HG02852 (cell line): Measurements from ENCODE around the gene TMEM234.

Experiments used
- ATAC-seq: cut with Tn5 transposase; IDR thresholded peaks from one replicate; pipeline ENCODE4 v1.9.1; 2021; ENCODE audit warnings: mild to moderate bottlenecking, moderate library complexity; ENCODE audit not compliant: unreplicated experiment

Gene TMEM234

DNA sequence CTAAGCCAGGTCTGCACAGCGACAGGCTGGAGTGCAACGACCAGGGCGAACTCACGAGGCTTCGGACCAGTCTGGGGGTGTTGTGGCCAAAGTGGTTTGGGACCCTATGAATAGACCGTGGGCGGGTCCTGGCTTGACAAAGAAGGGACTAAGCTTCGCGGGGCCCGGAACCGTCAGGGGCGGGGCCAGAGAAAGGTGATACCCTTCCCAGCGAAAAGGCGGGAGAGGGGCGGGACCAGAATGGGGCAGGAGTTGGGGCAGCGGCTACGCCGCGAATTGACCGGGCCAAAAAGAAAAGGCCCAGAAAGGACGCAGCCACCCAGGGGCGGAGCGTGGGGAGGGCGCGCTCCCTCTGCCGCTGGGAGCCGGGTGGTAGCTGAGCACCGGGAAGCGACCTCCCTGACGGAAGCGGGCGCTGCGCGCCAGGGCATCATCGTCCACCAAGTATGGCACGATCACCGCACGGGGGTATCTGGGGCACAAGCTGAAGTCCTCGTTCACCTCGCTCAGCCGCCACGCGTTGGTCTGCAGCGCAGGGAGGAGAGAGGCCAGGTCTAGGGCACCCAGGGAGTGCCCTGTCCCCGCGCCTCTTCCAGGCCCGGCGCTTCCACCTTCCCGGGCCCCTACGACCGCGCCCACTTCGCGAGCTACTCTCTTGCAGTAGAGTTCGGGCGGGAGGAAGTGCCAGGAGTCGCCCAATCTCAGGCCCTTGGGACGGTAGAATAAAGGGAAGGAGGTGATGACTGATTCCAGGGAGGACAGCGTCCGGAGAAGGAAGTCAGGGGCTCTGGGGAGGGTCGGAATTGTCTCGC, 18.2 kb upstream of the TMEM234 start:
- no peak for ATAC-seq

- ATAC-seq = no peak
These were observed 17.6 kb upstream of the TMEM234 start for GRCh38 chr1:32239790-32240139.

- no peak for ATAC-seq
These were observed 17.2 kb upstream of the TMEM234 start for GRCh38 chr1:32239337-32239736.

- no peak for ATAC-seq
These were observed 12.6 kb upstream of the TMEM234 start for GRCh38 chr1:32234792-32235191.

DNA sequence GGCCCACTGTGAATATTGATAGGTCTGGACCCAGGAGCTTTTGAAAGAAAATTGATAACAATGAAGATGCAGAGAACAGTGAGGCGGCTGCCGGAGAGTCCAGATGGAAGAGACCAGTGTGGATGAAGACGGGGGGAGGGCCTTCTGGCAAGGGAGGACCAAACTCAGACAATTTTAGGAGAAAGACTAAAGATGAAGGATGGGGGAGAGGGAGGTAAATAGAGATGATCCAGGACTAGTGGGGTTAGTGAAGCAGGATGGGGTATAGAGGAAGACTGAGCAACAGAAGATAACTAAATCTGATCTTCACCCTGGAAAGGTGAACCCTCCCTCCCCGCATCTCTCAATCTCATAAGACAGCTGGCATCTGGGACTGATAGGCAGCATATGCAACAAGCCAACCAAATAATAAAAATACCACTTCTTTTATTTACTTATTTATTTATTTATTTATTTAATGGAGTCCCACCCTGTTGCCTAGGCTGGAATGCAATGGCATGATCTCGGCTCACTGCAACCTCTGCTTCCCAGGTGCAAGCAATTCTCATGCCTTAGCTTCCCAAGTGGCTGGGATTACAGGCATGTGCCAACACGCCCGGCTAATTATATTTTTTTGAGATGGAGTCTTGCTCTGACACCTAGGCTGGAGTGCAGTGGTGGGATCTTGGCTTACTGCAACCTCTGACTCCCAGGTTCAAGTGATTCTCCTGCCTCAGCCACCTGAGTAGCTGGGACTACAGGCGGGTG, 10.6 kb upstream of the TMEM234 start:
- no peak for ATAC-seq

GRCh38 chr1:32231843-32232432, 9.8 kb upstream of the TMEM234 start:
- no peak for ATAC-seq

- no peak for ATAC-seq
These were observed 6.6 kb upstream of the TMEM234 start for GRCh38 chr1:32228771-32229170.

DNA sequence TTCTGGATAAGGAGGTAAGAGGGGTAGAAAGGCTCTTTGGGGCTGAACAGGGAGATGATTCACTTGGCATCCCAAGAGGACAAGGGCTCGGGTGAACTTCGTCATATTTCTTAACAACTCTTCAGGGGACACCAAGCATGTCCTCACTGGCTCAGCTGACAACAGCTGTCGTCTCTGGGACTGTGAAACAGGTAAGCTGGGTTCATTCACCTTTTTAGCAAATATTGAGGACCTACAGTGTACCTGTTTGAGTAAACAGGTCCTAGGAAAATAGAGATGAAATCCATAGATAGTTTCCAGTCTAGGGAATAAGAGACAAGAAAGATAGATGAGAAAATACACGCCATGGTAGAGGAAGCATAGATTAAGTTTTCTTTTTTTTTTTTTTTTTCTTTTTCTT, 2.1 kb upstream of the TMEM234 start:
- ATAC-seq = no peak

GRCh38 chr1:32223683-32224082, 1.5 kb upstream of the TMEM234 start:
- ATAC-seq = no peak

GRCh38 chr1:32221581-32221979, 573 bp downstream of the TMEM234 start:
- no peak for ATAC-seq

GRCh38 chr1:32220746-32221580, 1.2 kb downstream of the TMEM234 start:
- no peak for ATAC-seq

GRCh38 chr1:32219022-32219421, 3.1 kb downstream of the TMEM234 start:
- no peak for ATAC-seq

- ATAC-seq = no peak
These were observed 5.6 kb downstream of the TMEM234 start for GRCh38 chr1:32216566-32216965.

DNA sequence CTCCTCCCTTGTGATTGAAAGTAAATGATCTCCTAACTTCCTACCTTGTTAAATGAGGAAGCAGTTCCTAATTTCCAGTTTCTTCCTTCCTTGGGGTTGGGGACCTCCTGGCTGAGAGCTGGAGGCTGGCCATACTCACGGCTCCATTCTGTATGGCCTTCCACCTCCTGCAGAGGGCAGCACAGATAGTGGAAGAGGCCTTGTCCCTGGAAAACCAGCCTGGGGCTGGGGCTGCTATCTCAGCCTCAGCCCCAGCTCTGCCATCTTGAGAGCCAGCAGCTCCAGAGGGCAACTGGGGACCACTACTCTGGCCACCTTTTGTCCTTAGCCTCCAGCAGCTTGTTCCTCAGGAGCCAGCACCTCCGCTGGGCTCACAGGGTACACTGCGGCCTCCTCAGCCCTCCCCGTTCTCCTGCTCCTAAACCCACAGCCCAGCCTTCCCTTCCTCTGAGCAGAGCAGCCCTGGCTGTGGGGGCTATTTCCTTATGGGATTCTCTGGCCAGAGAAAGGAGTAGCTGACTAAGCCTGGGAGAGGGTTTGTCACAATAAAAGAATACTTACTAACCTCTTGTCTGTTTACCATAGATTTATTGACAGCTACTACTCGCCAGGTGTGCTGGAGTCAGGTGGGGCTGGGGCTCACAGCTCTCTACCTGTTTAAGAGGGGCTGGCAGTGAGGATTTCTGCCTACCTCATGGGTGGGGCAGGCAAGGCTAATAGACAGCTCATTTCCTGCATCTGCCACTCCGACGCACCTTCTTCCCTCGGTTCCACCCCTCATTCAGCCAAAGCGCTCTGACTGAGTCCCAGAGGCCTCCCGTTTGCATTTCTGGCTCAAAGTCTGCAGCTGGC, 6.3 kb downstream of the TMEM234 start:
- no peak for ATAC-seq

- no peak for ATAC-seq
These were observed 13.2 kb downstream of the TMEM234 start, which contains the start of gene DCDC2B for GRCh38 chr1:32208891-32209328. DCDC2B (plus strand) TSS chr1:32209089; CDS start chr1:32209094, 5 bp downstream.

- no peak for ATAC-seq
These were observed 13.7 kb downstream of the TMEM234 start for GRCh38 chr1:32208469-32208868.

GRCh38 chr1:32205401-32206370, 16.5 kb downstream of the TMEM234 start, which contains the start of gene IQCC:
IQCC (plus strand) TSS chr1:32205671; CDS start chr1:32205682, 11 bp downstream.
- ATAC-seq = peak; percentile 45

DNA sequence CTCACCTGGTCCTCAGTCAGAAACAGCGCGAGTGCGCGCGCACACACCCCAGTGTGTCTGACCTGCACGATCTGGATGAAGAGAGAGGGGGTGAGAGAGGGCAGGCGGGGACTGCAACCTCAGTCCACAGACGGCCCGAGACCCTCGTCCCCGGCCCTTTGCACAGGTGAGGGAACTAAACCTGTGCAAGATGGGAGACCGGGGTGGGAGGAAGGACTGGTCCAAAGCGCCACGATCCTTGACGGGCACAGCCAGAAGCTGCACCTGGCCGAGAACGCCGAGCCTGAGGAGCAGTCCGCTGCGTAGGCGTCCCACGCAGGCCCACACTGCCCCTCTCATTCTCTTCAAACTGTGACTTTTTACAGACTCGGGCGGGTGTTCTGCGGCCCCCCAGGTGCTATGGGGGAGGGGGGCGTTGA, 17.2 kb downstream of the TMEM234 start:
- ATAC-seq = no peak
